Stimulated activated CD4-positive, alpha-beta T cell treated with anti-CD3 and anti-CD28 coated beads, Interleukin-1b, Interleukin-23, amount 100 ng/mL, for 48 hours (primary cell): ENCODE measurements around the gene IMMP2L.

Experiments
- DNase-seq: peaks from one replicate; pipeline ENCODE4 v3.0.0-alpha.2; 2020

IMMP2L gene

GRCh38 chr7:110762546-110763225 lies 799.6 kb downstream of the IMMP2L start:
- no peak for DNase-seq

GRCh38 chr7:110760341-110760740 lies 802.0 kb downstream of the IMMP2L start:
- no peak for DNase-seq

GRCh38 chr7:110759069-110759468 lies 803.2 kb downstream of the IMMP2L start:
- DNase-seq: no peak

GRCh38 chr7:110754649-110755048 lies 807.6 kb downstream of the IMMP2L start:
- no peak for DNase-seq

- no peak for DNase-seq
Observed at GRCh38 chr7:110750931-110751605, 811.2 kb downstream of the IMMP2L start.

GRCh38 chr7:110733221-110733620 lies 829.1 kb downstream of the IMMP2L start:
- no peak for DNase-seq

GRCh38 chr7:110724811-110725210 lies 837.5 kb downstream of the IMMP2L start:
- DNase-seq: no peak

GRCh38 chr7:110721395-110721794 lies 840.9 kb downstream of the IMMP2L start:
- DNase-seq: no peak

GRCh38 chr7:110720626-110721025 lies 841.7 kb downstream of the IMMP2L start:
- no peak for DNase-seq

- DNase-seq: no peak
Observed at GRCh38 chr7:110719741-110720140, 842.6 kb downstream of the IMMP2L start.

GRCh38 chr7:110718503-110719205 lies 843.6 kb downstream of the IMMP2L start:
- DNase-seq: no peak

- no peak for DNase-seq
Observed at GRCh38 chr7:110704225-110704624, 858.1 kb downstream of the IMMP2L start.

- no peak for DNase-seq
Observed at GRCh38 chr7:110698576-110698975, 863.7 kb downstream of the IMMP2L start.

- no peak for DNase-seq
Observed at GRCh38 chr7:110693344-110693743, 868.9 kb downstream of the IMMP2L start.

GRCh38 chr7:110688908-110689307 lies 873.4 kb downstream of the IMMP2L start:
- DNase-seq: no peak

- no peak for DNase-seq
Observed at GRCh38 chr7:110685899-110686298, 876.4 kb downstream of the IMMP2L start.

- DNase-seq: no peak
Observed at GRCh38 chr7:110681941-110682340, 880.4 kb downstream of the IMMP2L start.

GRCh38 chr7:110677405-110677804 lies 884.9 kb downstream of the IMMP2L start:
- DNase-seq: no peak

GRCh38 chr7:110676785-110677184 lies 885.5 kb downstream of the IMMP2L start:
- DNase-seq: no peak

- no peak for DNase-seq
Observed at GRCh38 chr7:110675383-110676103, 886.7 kb downstream of the IMMP2L start.

GRCh38 chr7:110673148-110673547 lies 889.1 kb downstream of the IMMP2L start:
- DNase-seq: no peak

GRCh38 chr7:110669410-110669809 lies 892.9 kb downstream of the IMMP2L start:
- no peak for DNase-seq

- DNase-seq: no peak
Observed at GRCh38 chr7:110664803-110665202, 897.5 kb downstream of the IMMP2L start.
